GM21515 (cell line): ENCODE data around the gene HRH3.
A peak's percentile ranks its signal among the peaks of the same experiment; 100 is the strongest.

Experiments
- ATAC-seq: cut with Tn5 transposase; IDR thresholded peaks from one replicate; pipeline ENCODE4 v1.9.1; 2021; ENCODE audit not compliant: unreplicated experiment

Gene HRH3

DNA sequence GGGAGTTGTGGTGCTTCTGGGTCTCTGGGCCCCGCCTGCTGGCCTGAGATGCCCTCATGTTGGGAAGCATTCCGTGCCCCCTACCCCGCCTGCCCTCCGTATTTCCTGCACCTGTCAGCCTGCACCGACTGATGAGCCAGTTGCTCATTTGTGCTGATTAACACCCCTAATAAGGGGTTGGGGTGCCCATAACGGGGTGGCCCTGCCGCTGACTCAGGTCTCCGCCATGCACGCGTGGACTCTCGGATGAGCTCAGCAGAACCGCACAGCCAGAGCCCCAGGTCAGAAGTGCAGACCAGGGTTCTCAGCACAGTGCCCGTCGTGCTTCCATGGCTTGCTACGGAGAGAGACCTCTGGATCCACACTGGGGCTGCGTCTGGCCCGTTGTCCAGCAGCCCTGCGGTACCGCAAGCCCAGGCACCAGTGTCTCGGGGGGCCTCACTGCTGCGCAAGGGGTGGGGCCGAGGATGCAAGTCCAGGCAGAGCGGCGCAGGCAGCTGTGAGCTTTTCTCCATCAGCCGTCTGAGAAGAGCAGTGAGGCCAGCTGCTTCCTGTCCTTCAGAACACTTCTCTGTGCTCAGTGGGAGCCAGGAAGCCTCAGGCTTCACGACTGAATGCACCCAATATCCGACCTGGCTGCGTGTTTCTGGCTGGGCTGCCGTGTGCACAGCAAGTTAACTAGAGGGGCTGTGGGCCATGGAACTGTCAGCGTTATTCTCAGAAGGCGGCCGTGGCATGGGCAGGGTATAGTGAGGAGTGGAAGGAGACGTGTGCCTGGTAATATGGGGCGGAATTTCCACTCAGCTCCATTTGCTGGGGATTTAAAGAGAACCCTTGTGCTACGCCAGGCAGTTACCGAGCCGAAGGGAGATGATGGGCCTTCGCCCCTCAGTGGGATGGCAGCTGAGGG, 18.6 kb downstream of the HRH3 start:
- ATAC-seq, result no peak

DNA sequence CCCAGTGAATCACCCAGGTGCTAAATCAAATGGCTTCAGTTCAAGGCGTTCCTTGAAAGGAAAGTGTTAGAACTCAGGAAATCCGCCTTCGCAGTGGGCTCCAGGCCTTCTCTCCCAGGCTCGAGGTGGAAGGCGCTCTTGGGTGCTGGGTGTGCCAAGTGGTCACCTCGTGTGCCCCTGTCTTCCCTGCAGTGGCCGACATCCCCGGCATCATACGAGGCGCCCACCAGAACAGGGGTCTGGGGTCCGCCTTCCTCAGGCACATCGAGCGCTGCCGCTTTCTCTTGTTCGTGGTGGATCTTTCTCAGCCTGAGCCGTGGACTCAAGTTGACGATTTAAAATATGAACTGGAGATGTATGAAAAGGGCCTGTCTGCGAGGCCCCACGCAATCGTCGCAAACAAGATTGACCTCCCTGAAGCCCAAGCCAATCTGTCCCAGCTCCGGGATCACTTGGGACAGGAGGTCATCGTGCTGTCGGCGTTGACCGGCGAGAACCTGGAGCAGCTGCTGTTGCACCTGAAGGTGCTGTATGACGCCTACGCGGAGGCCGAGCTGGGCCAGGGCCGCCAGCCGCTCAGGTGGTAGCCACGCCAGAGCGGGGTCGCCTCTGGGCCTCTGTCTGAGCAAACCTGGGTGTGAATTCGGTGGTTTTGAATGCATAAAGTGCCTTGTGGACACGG, 19.4 kb downstream of the HRH3 start:
- ATAC-seq, result no peak

DNA sequence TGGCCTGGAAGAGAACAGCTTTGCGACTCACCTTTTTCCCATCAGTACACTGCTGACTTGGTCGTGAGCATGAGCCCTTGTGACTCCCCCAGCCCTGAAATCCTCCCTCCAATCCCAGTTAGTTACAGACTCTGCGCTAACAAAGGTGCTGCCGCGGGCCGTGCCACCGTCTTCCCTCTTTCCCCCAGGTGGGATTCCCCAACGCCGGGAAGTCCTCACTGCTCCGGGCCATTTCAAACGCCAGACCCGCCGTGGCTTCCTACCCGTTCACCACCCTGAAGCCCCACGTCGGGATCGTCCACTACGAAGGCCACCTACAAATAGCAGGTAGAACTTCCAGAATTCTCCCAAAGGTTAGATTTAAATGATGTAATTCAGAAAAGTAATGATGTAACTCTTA, 21.1 kb downstream of the HRH3 start:
- ATAC-seq, result no peak

DNA sequence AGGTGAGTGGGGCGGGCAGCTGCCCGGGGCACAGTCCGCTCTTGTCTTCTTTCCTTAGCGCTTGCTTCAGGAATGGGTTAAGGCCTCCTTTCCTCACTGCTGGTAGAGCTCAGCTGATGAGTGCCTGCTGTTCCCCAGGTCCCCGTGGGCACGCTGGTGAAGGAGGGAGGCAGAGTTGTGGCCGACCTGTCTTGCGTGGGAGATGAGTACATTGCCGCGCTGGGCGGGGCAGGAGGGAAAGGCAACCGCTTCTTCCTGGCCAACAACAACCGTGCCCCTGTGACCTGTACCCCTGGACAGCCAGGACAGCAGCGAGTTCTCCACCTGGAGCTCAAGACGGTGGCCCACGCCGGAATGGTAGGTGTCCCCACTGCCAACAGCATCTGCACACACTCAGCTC, 21.6 kb downstream of the HRH3 start:
- no peak for ATAC-seq

DNA sequence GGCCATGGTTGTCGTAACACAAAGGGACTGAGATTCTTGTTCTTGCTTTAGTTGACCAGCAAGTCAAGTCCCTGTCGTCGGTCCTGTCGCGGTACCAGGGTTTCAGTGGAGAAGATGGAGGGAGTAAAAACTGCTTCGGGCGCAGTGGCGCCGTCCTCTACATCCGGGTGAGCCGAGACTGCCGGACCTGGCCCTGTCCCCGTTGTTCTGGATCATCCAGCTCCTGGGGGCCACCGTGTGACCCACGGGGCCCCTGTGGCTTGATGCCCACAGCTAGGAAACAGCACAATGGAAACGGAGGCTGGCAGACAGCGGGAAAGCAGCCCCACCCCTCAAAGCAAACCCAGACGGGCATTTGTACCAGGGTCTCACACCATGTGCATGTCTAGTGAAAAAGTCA, 22.3 kb downstream of the HRH3 start:
- no peak for ATAC-seq

DNA sequence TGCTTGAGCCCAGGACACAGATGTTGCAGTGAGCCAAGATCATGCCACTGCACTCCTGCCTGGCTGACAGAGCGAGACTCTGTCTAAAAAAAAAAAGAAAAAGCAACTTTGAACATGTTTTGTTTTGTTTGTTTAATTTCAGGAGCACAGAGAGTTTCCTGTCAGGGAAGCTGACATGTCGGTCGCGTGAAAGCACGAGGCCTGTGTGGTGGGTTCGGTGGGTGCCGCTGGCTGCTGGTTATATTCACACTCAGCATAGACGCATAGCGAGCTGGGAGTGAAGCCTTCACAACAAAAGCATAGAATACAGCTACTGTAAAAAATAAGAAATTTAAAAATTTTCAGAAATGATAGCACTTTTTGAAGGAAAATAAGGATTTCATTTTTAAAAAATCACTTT, 22.8 kb downstream of the HRH3 start:
- no peak for ATAC-seq

DNA sequence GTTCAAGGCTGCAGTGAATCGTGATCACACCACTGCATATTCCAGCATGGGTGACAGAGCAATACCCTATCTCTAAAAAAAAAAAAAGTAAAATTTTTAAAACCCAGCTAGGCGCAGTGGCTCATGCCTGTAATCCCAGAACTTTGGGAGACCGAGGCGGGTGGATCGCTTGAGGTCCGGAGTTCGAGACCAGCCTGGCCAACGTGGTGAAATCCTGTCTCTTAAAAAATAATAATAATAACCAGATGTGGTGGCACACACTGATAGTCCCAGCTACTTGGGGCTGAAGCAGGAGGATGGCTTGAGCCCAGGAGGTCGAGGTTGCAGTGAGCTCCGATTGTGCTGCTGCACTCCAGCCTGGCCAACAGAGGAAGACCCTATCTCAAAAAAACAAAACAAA, 23.8 kb downstream of the HRH3 start:
- no peak for ATAC-seq

DNA sequence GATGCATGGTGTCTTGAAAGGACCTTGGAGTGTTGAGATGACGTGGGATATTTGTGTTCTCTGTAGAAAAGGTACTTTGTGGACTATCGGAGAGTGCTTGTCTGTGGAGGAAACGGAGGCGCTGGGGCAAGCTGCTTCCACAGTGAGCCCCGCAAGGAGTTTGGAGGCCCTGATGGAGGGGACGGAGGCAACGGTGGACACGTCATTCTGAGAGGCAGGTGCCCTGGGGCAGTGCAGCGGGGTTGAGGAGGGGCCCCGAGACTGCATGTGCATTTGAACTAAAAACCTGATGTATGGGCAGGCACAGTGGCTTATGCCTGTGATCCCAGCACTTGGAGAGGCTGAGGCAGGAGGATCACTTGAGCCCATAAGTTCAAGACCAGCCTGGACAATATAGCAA, 24.3 kb downstream of the HRH3 start:
- ATAC-seq, result no peak

DNA sequence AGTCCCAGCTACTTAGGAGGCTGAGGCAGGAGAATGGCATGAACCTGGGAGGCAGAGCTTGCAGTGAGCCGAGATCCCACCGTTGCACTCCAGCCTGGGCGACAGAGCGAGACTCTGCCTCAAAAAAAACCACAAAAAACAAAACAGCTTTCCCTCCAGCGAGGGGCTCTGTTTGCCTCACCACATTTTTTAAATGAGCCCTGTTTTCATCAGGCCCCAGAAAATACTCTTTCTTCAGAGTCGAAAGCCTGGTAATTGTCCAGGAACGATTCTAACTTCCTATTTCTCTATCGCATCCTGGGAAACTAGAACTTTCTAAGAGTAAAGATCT, 25.0 kb downstream of the HRH3 start:
- ATAC-seq, result no peak

DNA sequence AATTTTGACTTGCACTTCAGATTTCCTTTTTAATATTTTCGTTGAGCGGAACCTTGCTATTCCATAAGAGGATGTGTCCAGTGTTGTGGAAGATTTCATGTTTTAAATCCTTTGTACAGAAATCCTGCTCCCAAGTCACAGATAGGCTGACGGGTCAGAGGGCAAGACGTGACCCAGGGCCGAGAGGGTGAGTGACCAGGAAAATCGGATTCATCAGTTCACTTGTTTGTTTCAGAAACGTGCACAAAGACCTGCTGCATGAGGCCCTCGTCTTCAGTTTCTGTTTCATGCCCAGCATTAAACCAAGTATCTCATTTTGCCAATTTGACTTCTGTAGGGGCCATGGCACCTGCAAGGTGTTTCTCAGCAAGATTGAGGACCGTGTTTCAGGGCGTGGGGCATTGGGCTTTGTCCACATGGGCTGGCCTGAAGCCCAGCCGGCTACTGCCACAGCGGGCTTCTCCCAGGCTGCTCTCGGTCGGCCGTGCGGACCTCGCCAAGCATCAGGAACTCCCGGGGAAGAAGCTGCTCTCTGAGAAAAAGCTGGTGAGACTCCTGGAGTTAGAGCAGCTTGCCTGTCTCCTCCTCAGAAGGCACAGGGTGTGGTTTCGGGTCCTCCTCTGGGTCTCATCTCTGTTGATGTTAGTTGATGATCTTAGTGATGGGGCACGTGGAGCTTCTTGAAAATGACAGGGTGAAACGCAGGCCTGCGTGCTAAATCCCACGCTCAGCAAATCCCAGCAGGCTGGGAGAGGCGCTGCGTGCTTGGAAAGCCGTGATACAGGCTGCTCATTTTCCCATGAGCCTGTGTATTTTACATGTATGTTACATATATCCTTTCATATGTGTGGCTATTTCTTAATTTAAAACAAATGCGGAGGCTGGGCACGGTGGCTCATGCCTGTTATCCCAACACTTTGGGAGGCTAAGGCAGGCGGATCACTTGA, 26.7 kb downstream of the HRH3 start:
- ATAC-seq, result no peak

DNA sequence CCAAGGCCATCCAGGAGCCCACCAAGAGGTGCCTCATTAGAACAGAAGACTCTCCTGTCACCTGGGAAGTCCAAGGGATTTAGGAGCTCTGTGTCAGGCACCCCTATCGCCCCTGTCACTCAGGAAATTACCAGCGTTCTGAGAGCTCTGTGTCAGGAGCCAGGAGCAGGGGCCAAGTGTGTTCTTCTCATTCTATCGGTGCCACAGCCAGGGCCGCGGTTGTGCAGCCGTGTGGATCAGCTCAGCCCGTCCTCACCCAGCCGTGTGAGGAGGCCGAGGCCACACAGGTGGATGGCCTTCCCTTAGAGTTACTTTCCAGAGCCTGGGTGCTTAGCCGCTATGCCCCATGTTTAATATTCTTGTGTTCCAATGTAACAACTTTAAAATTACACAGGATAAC, 27.4 kb downstream of the HRH3 start:
- ATAC-seq, result no peak

DNA sequence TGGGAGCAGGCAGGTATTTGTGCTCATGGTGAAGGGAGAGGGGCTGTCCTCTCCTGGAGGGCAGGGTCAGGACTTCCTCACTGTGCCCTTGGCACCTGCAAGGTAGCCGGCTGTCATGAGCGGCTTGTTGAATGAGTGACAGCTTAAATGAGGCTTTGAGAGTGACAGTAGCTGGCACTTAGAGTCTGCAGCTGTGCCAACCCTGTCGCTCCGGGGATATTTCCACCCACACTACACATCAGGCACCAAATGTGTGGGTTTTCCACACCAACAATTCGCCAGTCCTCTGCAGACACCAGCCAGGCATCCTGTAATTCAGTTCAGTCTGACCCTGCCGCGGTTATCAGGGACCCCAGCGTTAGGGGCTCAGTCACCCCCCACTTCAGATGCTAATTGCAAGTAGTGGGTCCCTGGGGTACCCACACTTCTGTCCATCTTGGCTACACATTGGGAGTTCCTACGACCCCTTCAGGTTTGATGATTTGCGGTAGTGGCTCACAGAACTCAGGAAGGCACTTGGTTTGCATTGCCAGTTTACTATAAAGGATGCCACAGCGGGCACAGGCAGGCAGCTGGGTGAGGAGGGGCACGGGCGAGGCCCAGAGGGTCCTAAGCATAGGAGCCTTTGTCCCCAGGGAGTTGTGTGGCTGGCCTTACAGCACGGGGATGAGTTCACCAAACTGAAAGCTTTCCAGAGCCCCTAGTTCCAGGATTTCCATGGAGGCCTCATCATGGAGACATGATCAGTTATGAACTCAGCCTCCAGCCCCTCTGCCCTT, 28.1 kb downstream of the HRH3 start:
- ATAC-seq, result no peak

DNA sequence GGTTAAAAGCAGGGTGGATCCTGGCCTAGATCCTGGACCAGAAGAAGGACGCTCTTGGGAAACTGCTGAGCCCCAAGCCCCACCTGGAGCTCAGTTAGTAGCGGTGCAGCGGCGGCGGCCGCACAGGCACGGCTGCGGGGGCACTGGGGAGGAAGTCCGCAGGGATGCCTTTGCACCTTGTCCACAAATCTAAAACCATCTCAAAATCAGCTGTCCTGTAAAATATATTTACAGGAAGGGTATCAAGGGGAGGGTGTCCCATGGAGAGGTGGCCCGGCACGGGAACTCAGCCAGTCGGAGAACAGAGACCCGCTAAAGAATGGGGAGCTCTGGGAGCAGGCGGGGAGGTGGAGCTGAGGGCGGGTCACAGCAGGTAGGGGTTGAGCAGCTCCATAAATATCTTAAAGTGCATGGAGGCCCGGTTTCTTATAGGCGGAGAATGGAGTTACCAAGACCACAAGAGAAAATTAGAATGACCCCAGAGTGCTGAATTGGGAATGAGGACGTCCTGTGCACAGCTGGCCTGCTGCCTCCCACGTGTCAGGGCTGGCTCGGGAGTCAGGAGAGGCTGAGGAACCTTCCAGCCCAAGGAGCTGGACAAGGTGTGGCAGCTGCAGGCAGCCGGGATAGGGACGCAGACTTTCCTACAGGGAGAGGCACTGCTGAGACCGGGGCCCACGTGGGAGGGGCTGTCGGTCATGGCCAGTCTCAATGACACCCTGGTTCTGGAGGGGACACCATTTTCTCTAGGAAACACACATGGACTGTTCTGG, 29.3 kb downstream of the HRH3 start:
- ATAC-seq, result no peak

DNA sequence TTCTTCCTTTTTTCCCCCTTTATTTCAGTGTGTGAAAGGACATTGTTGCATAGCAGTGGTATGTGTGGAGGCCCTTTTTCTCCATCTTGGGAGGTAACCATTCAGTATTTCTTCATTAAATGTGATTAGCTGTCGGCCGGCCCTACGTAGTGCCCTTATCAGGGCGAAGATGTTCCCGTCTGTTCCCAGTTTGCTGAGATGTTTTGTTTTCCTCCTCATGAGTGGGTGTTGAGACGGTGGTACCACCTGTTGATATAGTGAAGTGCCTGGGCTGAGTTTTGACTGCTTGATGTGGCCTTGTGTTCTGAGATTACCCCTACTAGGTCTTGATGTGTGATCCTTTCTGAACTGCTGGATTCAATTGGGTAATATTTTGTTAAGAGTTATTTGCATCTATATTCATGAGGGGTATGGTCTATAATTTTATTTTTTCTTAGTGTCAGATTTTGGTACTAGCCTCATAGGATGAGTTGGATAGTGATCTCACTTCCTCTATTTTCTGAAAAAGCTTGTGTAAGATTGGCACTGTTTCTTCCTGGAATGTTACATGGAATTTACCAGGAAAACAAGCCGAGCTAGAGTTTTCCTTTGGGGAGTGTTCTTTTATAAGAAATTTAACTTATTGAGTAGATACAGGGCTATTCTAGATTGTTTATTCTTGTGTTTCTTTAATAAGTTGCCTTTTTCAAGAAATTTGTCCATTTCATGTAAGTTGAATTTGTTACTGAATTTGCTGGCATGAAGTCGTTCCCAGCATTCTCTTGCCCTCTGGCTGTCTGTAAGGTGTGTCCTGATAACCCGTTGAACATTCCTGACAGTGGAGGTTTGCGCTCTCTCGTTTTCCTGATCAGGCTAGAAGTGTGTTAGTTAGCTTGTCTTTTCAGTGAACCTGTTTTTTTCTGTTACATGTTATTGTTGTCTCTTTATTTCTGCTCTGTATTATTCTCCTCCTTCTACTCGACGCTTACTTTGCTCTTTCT, 32.9 kb downstream of the HRH3 start:
- no peak for ATAC-seq

DNA sequence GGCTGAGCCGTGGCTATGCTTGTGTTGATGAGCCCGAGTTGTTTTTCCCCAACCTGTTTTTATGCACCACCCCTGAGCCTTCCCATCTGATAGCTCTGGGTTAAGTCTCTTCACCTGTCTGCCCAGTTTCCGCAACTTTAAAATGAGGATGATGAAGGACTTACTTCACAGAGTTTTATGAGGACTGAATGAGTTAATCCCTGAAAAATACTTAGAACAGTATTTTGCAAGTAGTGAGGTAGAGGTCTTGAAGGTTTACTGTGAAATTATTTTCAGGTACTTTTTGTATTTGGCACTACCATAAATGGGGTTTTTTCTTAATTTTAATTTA, 34.0 kb downstream of the HRH3 start:
- no peak for ATAC-seq

DNA sequence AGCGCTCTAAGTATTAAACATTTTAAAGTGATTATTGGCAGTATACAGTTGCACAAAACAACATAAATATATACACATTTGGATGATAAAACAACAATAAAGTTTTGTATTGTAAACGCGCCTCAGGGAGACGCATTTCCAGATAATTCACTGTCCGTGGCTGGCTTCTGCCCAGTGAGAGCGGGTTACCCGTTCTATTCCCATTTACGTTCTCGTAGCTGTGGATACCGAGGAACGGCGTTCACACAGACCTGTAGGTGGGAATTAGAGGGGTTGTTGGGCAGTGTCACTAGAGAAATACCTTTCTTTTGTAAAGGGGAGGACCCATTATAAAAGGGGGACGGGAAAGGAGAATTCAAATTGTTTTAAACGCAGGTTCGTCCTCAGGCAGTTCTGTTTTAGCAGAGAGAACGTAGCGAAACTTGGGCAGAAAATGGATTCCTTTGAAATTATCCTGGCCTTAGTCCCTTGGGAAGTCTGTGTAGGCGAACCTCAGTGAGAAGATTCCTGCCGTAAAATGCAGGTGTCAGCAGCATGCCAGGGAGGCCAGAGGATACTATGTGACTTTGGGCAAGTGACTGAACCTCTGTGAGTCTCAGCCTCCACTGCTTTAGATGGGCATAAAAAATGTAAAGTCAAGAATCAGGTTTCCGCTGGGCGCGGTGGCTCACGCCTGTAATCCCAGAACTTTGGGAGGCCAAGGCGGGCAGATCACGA, 36.5 kb downstream of the HRH3 start:
- ATAC-seq, result peak; percentile 1

DNA sequence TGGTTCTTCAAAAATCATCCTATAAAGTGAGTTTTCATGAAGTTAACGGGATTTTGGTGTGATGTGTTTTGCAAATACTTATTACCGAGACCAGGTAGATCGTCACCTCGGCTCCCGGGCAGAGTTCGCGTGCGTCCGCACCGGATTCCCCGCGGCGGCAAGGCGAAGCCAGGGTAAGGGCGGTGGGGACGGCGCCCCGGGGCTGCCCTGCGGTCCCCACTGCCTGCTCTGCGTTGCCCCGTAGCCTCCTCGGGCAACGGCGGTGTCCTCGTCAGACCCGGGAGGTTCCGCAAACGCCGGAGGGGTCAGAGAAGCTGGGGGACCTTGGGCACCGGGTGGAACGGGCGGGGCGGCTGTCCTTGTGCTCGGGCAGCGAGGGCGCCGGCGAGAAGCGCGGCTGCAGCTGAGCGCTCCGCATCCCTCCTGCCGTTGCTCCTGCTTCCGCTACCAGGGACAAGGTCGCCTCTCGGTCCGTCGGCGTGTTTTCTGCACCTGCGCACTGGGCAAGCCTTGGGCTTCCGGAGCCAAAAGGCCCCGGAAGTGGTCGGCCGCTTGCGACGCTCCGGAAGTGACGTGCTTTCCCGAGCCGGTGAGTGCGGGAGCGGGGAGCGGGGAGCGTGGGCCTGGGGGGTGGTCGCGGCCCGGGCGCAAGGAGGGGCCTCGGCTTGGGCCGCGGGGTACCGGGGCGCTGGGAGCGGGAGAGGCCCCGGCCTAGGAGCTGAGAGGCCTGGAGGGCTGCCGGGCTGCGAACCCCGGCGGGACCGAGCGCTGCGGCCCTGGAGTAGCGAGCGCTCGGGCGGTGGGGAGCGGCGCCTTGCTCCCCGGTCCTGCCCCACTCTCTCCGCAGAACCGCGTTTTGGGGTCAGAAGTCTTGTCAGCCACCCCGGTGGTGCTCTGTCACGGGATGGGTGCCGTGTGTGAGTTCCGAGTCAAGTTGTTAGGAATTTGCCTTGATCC, 37.3 kb downstream of the HRH3 start, which contains the start of gene MTG2:
TSS of gene MTG2 (plus strand) at position 560 of the 957 bp plus-strand sequence. CDS start 10,393 bp downstream, outside the sequence.
- peak; percentile 85 for ATAC-seq
